ENCODE results near the gene CES4A.
"Not testable (repeated sequence)": the region's sequence is repeated elsewhere in the genome, so short reads cannot be mapped to it uniquely, and the experiment has no call there.

Gene CES4A

GRCh38 chr16:66988197-66988788 is at the start of gene CES4A:
Gene CES4A, plus strand, starts transcription at chr16:66988589. Its CDS starts 184 bp downstream, at chr16:66988773.
- H3K36me3 ChIP-seq (ENCODE audit: insufficient read depth, insufficient read length, low read length), result no peaks in the 10 kb centered on the region
- no peaks in the 10 kb centered on the region for H3K4me1 ChIP-seq (ENCODE audit: insufficient read depth, insufficient read length)
- no peak within 1 kb of the TSS for H3K9ac ChIP-seq (ENCODE audit: insufficient read length, low read depth)
- TF ChIP-seq ZNF274 (IDR thresholded peaks at IDR 0.05; ENCODE audit: low read depth, low read length) (no peak), SUZ12 (IDR thresholded peaks at IDR 0.05; ENCODE audit: extremely low read depth, insufficient read depth, insufficient read length) (no peak), YY1 (IDR thresholded peaks at IDR 0.05; ENCODE audit: insufficient read depth, insufficient read length) (no peak)
- no peak for DNase-seq (ENCODE audit: low read depth, low spot score)
- no peaks in the 10 kb centered on the region for H3K27me3 ChIP-seq (ENCODE audit: insufficient read depth, insufficient read length)
- H3K4me3 ChIP-seq (ENCODE audit: insufficient read length, low read depth), result no peak within 1 kb of the TSS
- no peaks in the 10 kb centered on the region for H3K9me3 ChIP-seq (ENCODE audit: insufficient read depth, low read length)

- DNase-seq (ENCODE audit: low read depth, low spot score), result no peak
- H3K36me3 ChIP-seq (ENCODE audit: insufficient read depth, insufficient read length, low read length), result peaks cover 77% of the 10 kb centered on the region
- TF ChIP-seq ZNF274 (IDR thresholded peaks at IDR 0.05; ENCODE audit: low read depth, low read length) (no peak), YY1 (IDR thresholded peaks at IDR 0.05; ENCODE audit: insufficient read depth, insufficient read length) (no peak), SUZ12 (IDR thresholded peaks at IDR 0.05; ENCODE audit: extremely low read depth, insufficient read depth, insufficient read length) (no peak)
- H3K27me3 ChIP-seq (ENCODE audit: insufficient read depth, insufficient read length), result no peaks in the 10 kb centered on the region
- peaks cover 2% of the 10 kb centered on the region for H3K4me1 ChIP-seq (ENCODE audit: insufficient read depth, insufficient read length)
- no peaks in the 10 kb centered on the region for H3K9me3 ChIP-seq (ENCODE audit: insufficient read depth, low read length)
- H3K9ac ChIP-seq (ENCODE audit: insufficient read length, low read depth), result no peak overlapping the region
- H3K4me3 ChIP-seq (ENCODE audit: insufficient read length, low read depth), result no peak overlapping the region
Measured at GRCh38 chr16:66939366-66939765, 49.0 kb upstream of the CES4A start.

GRCh38 chr16:66940236-66940635 is 48.2 kb upstream of the CES4A start:
- TF ChIP-seq ZNF274 (IDR thresholded peaks at IDR 0.05; ENCODE audit: low read depth, low read length) (no peak), SUZ12 (IDR thresholded peaks at IDR 0.05; ENCODE audit: extremely low read depth, insufficient read depth, insufficient read length) (no peak), YY1 (IDR thresholded peaks at IDR 0.05; ENCODE audit: insufficient read depth, insufficient read length) (no peak)
- peaks cover 77% of the 10 kb centered on the region for H3K36me3 ChIP-seq (ENCODE audit: insufficient read depth, insufficient read length, low read length)
- no peak for DNase-seq (ENCODE audit: low read depth, low spot score)
- no peak overlapping the region for H3K9ac ChIP-seq (ENCODE audit: insufficient read length, low read depth)
- no peaks in the 10 kb centered on the region for H3K4me1 ChIP-seq (ENCODE audit: insufficient read depth, insufficient read length)
- no peaks in the 10 kb centered on the region for H3K9me3 ChIP-seq (ENCODE audit: insufficient read depth, low read length)
- H3K4me3 ChIP-seq (ENCODE audit: insufficient read length, low read depth), result no peak overlapping the region
- H3K27me3 ChIP-seq (ENCODE audit: insufficient read depth, insufficient read length), result no peaks in the 10 kb centered on the region

GRCh38 chr16:66942981-66943380 is 45.4 kb upstream of the CES4A start:
- no peak overlapping the region for H3K9ac ChIP-seq (ENCODE audit: insufficient read length, low read depth)
- peaks cover 8% of the 10 kb centered on the region for H3K27me3 ChIP-seq (ENCODE audit: insufficient read depth, insufficient read length)
- DNase-seq (ENCODE audit: low read depth, low spot score), result no peak
- no peaks in the 10 kb centered on the region for H3K9me3 ChIP-seq (ENCODE audit: insufficient read depth, low read length)
- TF ChIP-seq YY1 (IDR thresholded peaks at IDR 0.05; ENCODE audit: insufficient read depth, insufficient read length) (no peak), SUZ12 (IDR thresholded peaks at IDR 0.05; ENCODE audit: extremely low read depth, insufficient read depth, insufficient read length) (no peak), ZNF274 (IDR thresholded peaks at IDR 0.05; ENCODE audit: low read depth, low read length) (no peak)
- H3K4me3 ChIP-seq (ENCODE audit: insufficient read length, low read depth), result no peak overlapping the region
- peaks cover 61% of the 10 kb centered on the region for H3K36me3 ChIP-seq (ENCODE audit: insufficient read depth, insufficient read length, low read length)
- peaks cover 2% of the 10 kb centered on the region for H3K4me1 ChIP-seq (ENCODE audit: insufficient read depth, insufficient read length)

- Histone ChIP-seq H3K36me3 (ENCODE audit: insufficient read depth, insufficient read length, low read length) (peaks cover 56% of the 10 kb centered on the region), H3K27me3 (ENCODE audit: insufficient read depth, insufficient read length) (peaks cover 13% of the 10 kb centered on the region), H3K9ac (ENCODE audit: insufficient read length, low read depth) (no peak overlapping the region), H3K4me1 (ENCODE audit: insufficient read depth, insufficient read length) (peaks cover 6% of the 10 kb centered on the region), H3K4me3 (ENCODE audit: insufficient read length, low read depth) (no peak overlapping the region), H3K9me3 (ENCODE audit: insufficient read depth, low read length) (no peaks in the 10 kb centered on the region)
- TF ChIP-seq SUZ12 (IDR thresholded peaks at IDR 0.05; ENCODE audit: extremely low read depth, insufficient read depth, insufficient read length), result no peak
- TF ChIP-seq ZNF274 (IDR thresholded peaks at IDR 0.05; ENCODE audit: low read depth, low read length), result no peak
- no peak for TF ChIP-seq YY1 (IDR thresholded peaks at IDR 0.05; ENCODE audit: insufficient read depth, insufficient read length)
- no peak for DNase-seq (ENCODE audit: low read depth, low spot score)
Measured at GRCh38 chr16:66943426-66944053, 44.8 kb upstream of the CES4A start.

GRCh38 chr16:66944054-66944441 is 44.3 kb upstream of the CES4A start:
- H3K9ac ChIP-seq (ENCODE audit: insufficient read length, low read depth), result no peak overlapping the region
- peaks cover 19% of the 10 kb centered on the region for H3K27me3 ChIP-seq (ENCODE audit: insufficient read depth, insufficient read length)
- H3K4me3 ChIP-seq (ENCODE audit: insufficient read length, low read depth), result no peak overlapping the region
- TF ChIP-seq ZNF274 (IDR thresholded peaks at IDR 0.05; ENCODE audit: low read depth, low read length) (no peak), YY1 (IDR thresholded peaks at IDR 0.05; ENCODE audit: insufficient read depth, insufficient read length) (no peak)
- H3K4me1 ChIP-seq (ENCODE audit: insufficient read depth, insufficient read length), result peaks cover 7% of the 10 kb centered on the region
- no peak for DNase-seq (ENCODE audit: low read depth, low spot score)
- no peaks in the 10 kb centered on the region for H3K9me3 ChIP-seq (ENCODE audit: insufficient read depth, low read length)
- H3K36me3 ChIP-seq (ENCODE audit: insufficient read depth, insufficient read length, low read length), result peaks cover 51% of the 10 kb centered on the region

- Histone ChIP-seq H3K36me3 (ENCODE audit: insufficient read depth, insufficient read length, low read length) (peaks cover 42% of the 10 kb centered on the region), H3K27me3 (ENCODE audit: insufficient read depth, insufficient read length) (peaks cover 28% of the 10 kb centered on the region)
- not testable (repeated sequence) for H3K4me1 ChIP-seq (ENCODE audit: insufficient read depth, insufficient read length); DNase-seq (ENCODE audit: low read depth, low spot score); H3K9ac ChIP-seq (ENCODE audit: insufficient read length, low read depth); H3K9me3 ChIP-seq (ENCODE audit: insufficient read depth, low read length); H3K4me3 ChIP-seq (ENCODE audit: insufficient read length, low read depth)
Measured at GRCh38 chr16:66944971-66945370, 43.4 kb upstream of the CES4A start.
